GM23338 (cell line): ENCODE data around the gene TMEM201.

Experiments
- CTCF ChIP-seq, 2 experiments: fragments of 200-600 bp in 1 of 2; sonication (generic) in 1 of 2; conservative IDR thresholded peaks; 2 replicates each; pipeline versions ENCODE4 v1.5.1 to v1.6.1; 2016 to 2017; ENCODE audit warnings: antibody characterized with exemption in 2 of 2, low read depth in 2 of 2, mild to moderate bottlenecking in 2 of 2, moderate library complexity in 1 of 2
- EZH2 ChIP-seq: fragments of 200-600 bp; sonication (generic); IDR thresholded peaks from one replicate; pipeline ENCODE4 v1.8.0; 2017; ENCODE audit warnings: antibody characterized with exemption, mild to moderate bottlenecking, low read depth; ENCODE audit not compliant: unreplicated experiment
- EZH2phosphoT487 ChIP-seq: fragments of 200-600 bp; sonication (generic); IDR thresholded peaks from one replicate; pipeline ENCODE4 v1.8.1; 2018; ENCODE audit warnings: antibody characterized with exemption; ENCODE audit not compliant: unreplicated experiment
- POLR2AphosphoS5 ChIP-seq: IDR thresholded peaks from 2 replicates; pipeline ENCODE4 v1.6.1; 2016; ENCODE audit warnings: antibody characterized with exemption, low read depth
- REST ChIP-seq: IDR thresholded peaks from one replicate; pipeline ENCODE4 v1.6.1; 2018; ENCODE audit warnings: antibody characterized with exemption; ENCODE audit not compliant: unreplicated experiment

GRCh38 chr1:9604836-9605235 is 16.1 kb downstream of the TMEM201 start:
- TF ChIP-seq EZH2phosphoT487 = no peak
- no peak for TF ChIP-seq CTCF (conservative IDR thresholded peaks at IDR 0.05; ENCODE audit: low read depth in 2 of 2)
- no peak for TF ChIP-seq POLR2AphosphoS5
- no peak for TF ChIP-seq REST
- TF ChIP-seq EZH2 = no peak
